PC-9 (cell line): Measurements from ENCODE around the gene FBP2. TPM values are rescaled to one million over a fixed set of nuclear protein-coding genes. Genes with fewer than 3 reads are reported as not detected.

ENCODE experiments used
- BruUV-seq: library from RNA; stranded (reverse); fragments of 400-500 nt; replicated peaks from 2 replicates; lab custom pipeline; 2021; lab: Mats Ljungman, UMichigan
- CTCF ChIA-PET: fragments of 300-600 bp; sonication (Branson Sonifier 250); formaldehyde crosslinking; loops from one replicate; lab custom pipeline; 2022; ENCODE audit warnings: antibody characterized with exemption; lab: Charles Lee
- POLR2A ChIA-PET: fragments of 300-600 bp; sonication (Branson Sonifier 250); formaldehyde crosslinking; loops from one replicate; lab custom pipeline; 2022; ENCODE audit warnings: antibody characterized with exemption; ENCODE audit not compliant: unreplicated experiment; lab: Charles Lee
- DNase-seq, 2 experiments: peaks; one replicate each; pipeline versions ENCODE4 v3.0.0 to v3.0.0-alpha.2; 2015 to 2022; ENCODE audit warnings: mixed read lengths in 1 of 2
- H2AFZ ChIP-seq: fragments of 200-600 bp; sonication (generic); 2 replicates; pipeline ENCODE4 v1.8.1; 2017; ENCODE audit warnings: antibody characterized with exemption
- H3F3A ChIP-seq: fragments of 200-600 bp; sonication (generic); 2 replicates; pipeline ENCODE4 v1.8.1; 2017; ENCODE audit warnings: antibody characterized with exemption, mild to moderate bottlenecking, low read depth; ENCODE audit not compliant: insufficient read depth
- H3K27ac ChIP-seq: fragments of 200-600 bp; sonication (generic); 2 replicates; pipeline ENCODE4 v1.6.1; 2016; ENCODE audit warnings: mixed run types
- H3K27me3 ChIP-seq: fragments of 200-600 bp; sonication (generic); 2 replicates; pipeline ENCODE4 v1.6.1; 2016; ENCODE audit warnings: low read depth, mixed run types; ENCODE audit not compliant: insufficient read depth
- H3K36me3 ChIP-seq: fragments of 200-600 bp; sonication (generic); 2 replicates; pipeline ENCODE4 v1.6.1; 2016; ENCODE audit warnings: low read depth, mixed run types
- H3K4me1 ChIP-seq: fragments of 200-600 bp; sonication (generic); replicated peaks from 2 replicates; pipeline ENCODE4 v1.6.1; 2016; ENCODE audit warnings: mixed run types; ENCODE audit not compliant: insufficient read depth
- H3K4me2 ChIP-seq: fragments of 200-600 bp; sonication (generic); 2 replicates; pipeline ENCODE4 v1.6.1; 2017; ENCODE audit warnings: mixed run types
- H3K4me3 ChIP-seq: fragments of 200-600 bp; sonication (generic); 2 replicates; pipeline ENCODE4 v1.6.1; 2016; ENCODE audit warnings: mixed run types
- H3K79me2 ChIP-seq: fragments of 200-600 bp; sonication (generic); 2 replicates; pipeline ENCODE4 v1.6.1; 2017; ENCODE audit warnings: low read depth, mixed run types
- H3K9me2 ChIP-seq: fragments of 200-600 bp; sonication (generic); 2 replicates; pipeline ENCODE4 v1.8.1; 2017; ENCODE audit warnings: mild to moderate bottlenecking; ENCODE audit not compliant: insufficient read depth
- H3K9me3 ChIP-seq: fragments of 200-600 bp; sonication (generic); 2 replicates; pipeline ENCODE4 v1.8.1; 2016; ENCODE audit warnings: low read depth; ENCODE audit not compliant: insufficient read depth
- H4K20me1 ChIP-seq: fragments of 200-600 bp; sonication (generic); 2 replicates; pipeline ENCODE4 v1.8.1; 2017; ENCODE audit not compliant: insufficient read depth
- CTCF ChIP-seq: fragments of 200-600 bp; sonication (generic); conservative IDR thresholded peaks from 2 replicates; pipeline ENCODE4 v1.6.1; 2017; ENCODE audit warnings: mixed run types, antibody characterized with exemption, mild to moderate bottlenecking, moderate library complexity
- EZH2 ChIP-seq: fragments of 200-600 bp; sonication (generic); IDR thresholded peaks from 2 replicates; pipeline ENCODE4 v1.8.0; 2017; ENCODE audit warnings: antibody characterized with exemption, low read depth
- intact Hi-C: fragments of 100-400 bp; cut with micrococcal nuclease; formaldehyde crosslinking; loops from one replicate; pipeline ENCODE4 v1.10.0; 2022; ENCODE audit not compliant: unreplicated experiment
- total RNA-seq: library from RNA; stranded (reverse); gene quantifications from 2 replicates; pipeline ENCODE4 v1.2.3, GENCODE V29; 2021

Gene FBP2
- total RNA-seq, 1 experiment from 2014 or later: not detected

GRCh38 chr9:94538908-94539307, 54.7 kb downstream of the FBP2 start:
- H3F3A ChIP-seq: no peaks in the 10 kb centered on the region
- peaks cover 12% of the 10 kb centered on the region; the same call in 1 of the 2 replicates for H4K20me1 ChIP-seq
- no peak overlapping the region for H3K4me3 ChIP-seq
- peaks cover 7% of the 10 kb centered on the region; the same call in 1 of the 2 replicates for H3K79me2 ChIP-seq
- DNase-seq: no peak
- H3K27me3 ChIP-seq: no peaks in the 10 kb centered on the region
- no peak overlapping the region for H3K27ac ChIP-seq
- H3K36me3 ChIP-seq: no peaks in the 10 kb centered on the region
- no peak overlapping the region for H2AFZ ChIP-seq
- H3K4me1 ChIP-seq: no peaks in the 10 kb centered on the region
- ChIA-PET CTCF (interaction anchor here (0.7 kb wide), 1 partner anchor 1266 kb away, joined by 3 read pairs; no protein-coding TSS in a partner anchor), POLR2A (no interaction called here)
- TF ChIP-seq CTCF (no peak), EZH2 (no peak)
- no peaks in the 10 kb centered on the region for H3K9me3 ChIP-seq
- intact Hi-C loops: no loop called here
- H3K4me2 ChIP-seq: no peak overlapping the region
- no TSS peak for BruUV-seq
- no peaks in the 10 kb centered on the region for H3K9me2 ChIP-seq

GRCh38 chr9:94534901-94535300, 58.7 kb downstream of the FBP2 start:
- Histone ChIP-seq H3K4me3 (no peak overlapping the region), H3K27me3 (no peaks in the 10 kb centered on the region), H3K79me2 (peaks cover 20% of the 10 kb centered on the region), H3K9me2 (no peaks in the 10 kb centered on the region), H3K36me3 (no peaks in the 10 kb centered on the region), H2AFZ (no peak overlapping the region), H3F3A (no peaks in the 10 kb centered on the region), H3K9me3 (no peaks in the 10 kb centered on the region), H3K4me2 (no peak overlapping the region), H3K27ac (no peak overlapping the region), H3K4me1 (no peaks in the 10 kb centered on the region), H4K20me1 (peaks cover 12% of the 10 kb centered on the region; the same call in 1 of the 2 replicates)
- no peak for TF ChIP-seq CTCF
- TF ChIP-seq EZH2: no peak
- POLR2A ChIA-PET: no interaction called here
- CTCF ChIA-PET: no interaction called here
- intact Hi-C loops: no loop called here
- DNase-seq: no peak
- BruUV-seq: no TSS peak

GRCh38 chr9:94533601-94534000, 60.0 kb downstream of the FBP2 start:
- H3K4me3 ChIP-seq: no peak overlapping the region
- no peak overlapping the region for H3K27ac ChIP-seq
- POLR2A ChIA-PET: no interaction called here
- peaks cover 20% of the 10 kb centered on the region for H3K79me2 ChIP-seq
- H2AFZ ChIP-seq: no peak overlapping the region
- CTCF ChIA-PET: no interaction called here
- H3K27me3 ChIP-seq: no peaks in the 10 kb centered on the region
- no peaks in the 10 kb centered on the region for H3F3A ChIP-seq
- DNase-seq: no peak
- no peaks in the 10 kb centered on the region for H3K36me3 ChIP-seq
- peaks cover 12% of the 10 kb centered on the region; the same call in 1 of the 2 replicates for H4K20me1 ChIP-seq
- BruUV-seq: no TSS peak
- no peaks in the 10 kb centered on the region for H3K4me1 ChIP-seq
- H3K9me2 ChIP-seq: 0 out of 2 replicates have a peak, but pooled peaks cover 4% of the 10 kb centered on the region
- H3K4me2 ChIP-seq: no peak overlapping the region
- no peak for TF ChIP-seq CTCF
- TF ChIP-seq EZH2: no peak
- intact Hi-C loops: no loop called here
- no peaks in the 10 kb centered on the region for H3K9me3 ChIP-seq
